ENCODE data around the gene DUSP11. TPM values are rescaled to one million over a fixed set of nuclear protein-coding genes. Genes with fewer than 3 reads are reported as not detected.
A peak's percentile ranks its signal among the peaks of the same experiment; 100 is the strongest.

Gene DUSP11
- total and polyA plus RNA-seq, 2 of the 13 experiments (the other 11 are each of a cell fraction or from before 2014, with no cell fraction given), result 30.5 to 36.2 TPM

DNA sequence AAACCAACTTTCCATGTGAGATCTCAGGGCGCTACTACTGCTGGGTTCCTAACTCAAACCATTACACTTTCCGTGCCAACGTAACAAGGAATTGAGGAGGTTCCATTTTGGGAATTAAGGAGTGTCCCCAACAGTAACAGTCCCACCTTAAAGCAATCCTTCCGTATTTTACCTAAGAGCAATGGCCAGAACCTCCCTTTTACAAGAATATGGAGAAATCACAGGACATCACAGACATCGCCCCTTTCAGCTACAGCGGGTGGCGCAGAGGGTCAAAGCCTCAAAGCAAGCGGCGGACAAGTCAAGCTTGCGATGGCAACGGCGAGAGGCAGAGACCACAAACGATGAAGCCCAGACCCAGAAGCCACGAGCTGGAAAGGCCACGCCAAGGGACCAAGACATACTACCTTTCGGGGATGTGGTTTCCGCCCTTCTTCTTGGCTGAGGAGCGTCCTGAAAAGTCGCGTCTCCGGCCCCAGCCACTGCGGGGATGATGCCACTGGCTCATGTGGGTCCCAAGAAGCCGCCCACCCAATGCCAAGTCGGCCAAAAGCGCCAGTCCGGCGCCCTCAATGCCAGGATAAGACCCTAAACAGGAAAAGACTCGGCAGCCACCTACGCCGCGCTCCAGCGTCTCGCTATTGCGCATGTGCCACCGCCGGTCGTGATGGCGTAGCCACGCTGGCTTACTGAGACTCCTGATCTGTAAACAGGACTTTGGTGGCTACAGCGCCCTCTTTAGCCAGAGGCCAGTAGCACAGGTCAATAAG is at the start of gene DUSP11 (continued):
- TF ChIP-seq, protein P1, sequence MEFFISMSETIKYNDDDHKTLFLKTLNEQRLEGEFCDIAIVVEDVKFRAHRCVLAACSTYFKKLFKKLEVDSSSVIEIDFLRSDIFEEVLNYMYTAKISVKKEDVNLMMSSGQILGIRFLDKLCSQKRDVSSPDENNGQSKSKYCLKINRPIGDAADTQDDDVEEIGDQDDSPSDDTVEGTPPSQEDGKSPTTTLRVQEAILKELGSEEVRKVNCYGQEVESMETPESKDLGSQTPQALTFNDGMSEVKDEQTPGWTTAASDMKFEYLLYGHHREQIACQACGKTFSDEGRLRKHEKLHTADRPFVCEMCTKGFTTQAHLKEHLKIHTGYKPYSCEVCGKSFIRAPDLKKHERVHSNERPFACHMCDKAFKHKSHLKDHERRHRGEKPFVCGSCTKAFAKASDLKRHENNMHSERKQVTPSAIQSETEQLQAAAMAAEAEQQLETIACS (CRISPR knock-in tag; IDR thresholded peaks at IDR 0.05), result no peak
- TF ChIP-seq ZNF333 (CRISPR knock-in tag; IDR thresholded peaks at IDR 0.05; ENCODE audit: borderline replicate concordance) (no peak), KLF6 (CRISPR knock-in tag; IDR thresholded peaks at IDR 0.05) (peak; percentile 79), HNF4A (CRISPR knock-in tag; IDR thresholded peaks at IDR 0.05) (peak; percentile 74), POLR2G (IDR thresholded peaks at IDR 0.05; ENCODE audit: low read depth, low read length) (peak; percentile 98), ZNF235 (CRISPR knock-in tag; IDR thresholded peaks at IDR 0.05; ENCODE audit: borderline replicate concordance) (no peak), JDP2 (CRISPR knock-in tag; IDR thresholded peaks at IDR 0.05; ENCODE audit: borderline replicate concordance) (no peak), HMG20B (CRISPR knock-in tag; conservative IDR thresholded peaks at IDR 0.05) (no peak), ZNF30 (CRISPR knock-in tag; IDR thresholded peaks at IDR 0.05) (0 out of 2 replicates have a peak, but pooled peaks have one; percentile 22), CEBPG (CRISPR knock-in tag; IDR thresholded peaks at IDR 0.05) (peak; percentile 61), SIN3B (IDR thresholded peaks at IDR 0.05; ENCODE audit: low read length) (0 out of 2 replicates have a peak, but pooled peaks have one; percentile 35), TBP (CRISPR knock-in tag; IDR thresholded peaks at IDR 0.05) (no peak), ZNF878 (CRISPR knock-in tag; IDR thresholded peaks at IDR 0.05) (no peak), ZNF775 (CRISPR knock-in tag; IDR thresholded peaks at IDR 0.05; ENCODE audit: borderline replicate concordance) (no peak), ZMYM4 (CRISPR knock-in tag; IDR thresholded peaks at IDR 0.05) (peak; percentile 98), HDAC2 (CRISPR knock-in tag; IDR thresholded peaks at IDR 0.05) (peak; percentile 77; the same call in 1 of the 2 replicates), SNAI1 (CRISPR knock-in tag; IDR thresholded peaks at IDR 0.05; ENCODE audit: borderline replicate concordance) (no peak), ZNF629 (CRISPR knock-in tag; conservative IDR thresholded peaks at IDR 0.05) (no peak), AHR (CRISPR knock-in tag; IDR thresholded peaks at IDR 0.05) (peak; percentile 60; the same call in 1 of the 2 replicates), EED (CRISPR knock-in tag; IDR thresholded peaks at IDR 0.05) (no peak)
- TF ChIP-seq, protein P2, sequence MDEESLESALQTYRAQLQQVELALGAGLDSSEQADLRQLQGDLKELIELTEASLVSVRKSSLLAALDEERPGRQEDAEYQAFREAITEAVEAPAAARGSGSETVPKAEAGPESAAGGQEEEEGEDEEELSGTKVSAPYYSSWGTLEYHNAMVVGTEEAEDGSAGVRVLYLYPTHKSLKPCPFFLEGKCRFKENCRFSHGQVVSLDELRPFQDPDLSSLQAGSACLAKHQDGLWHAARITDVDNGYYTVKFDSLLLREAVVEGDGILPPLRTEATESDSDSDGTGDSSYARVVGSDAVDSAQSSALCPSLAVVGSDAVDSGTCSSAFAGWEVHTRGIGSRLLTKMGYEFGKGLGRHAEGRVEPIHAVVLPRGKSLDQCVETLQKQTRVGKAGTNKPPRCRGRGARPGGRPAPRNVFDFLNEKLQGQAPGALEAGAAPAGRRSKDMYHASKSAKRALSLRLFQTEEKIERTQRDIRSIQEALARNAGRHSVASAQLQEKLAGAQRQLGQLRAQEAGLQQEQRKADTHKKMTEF (CRISPR knock-in tag; IDR thresholded peaks at IDR 0.05), result peak; percentile 63; the same call in 1 of the 2 replicates
- TF ChIP-seq, protein P3, sequence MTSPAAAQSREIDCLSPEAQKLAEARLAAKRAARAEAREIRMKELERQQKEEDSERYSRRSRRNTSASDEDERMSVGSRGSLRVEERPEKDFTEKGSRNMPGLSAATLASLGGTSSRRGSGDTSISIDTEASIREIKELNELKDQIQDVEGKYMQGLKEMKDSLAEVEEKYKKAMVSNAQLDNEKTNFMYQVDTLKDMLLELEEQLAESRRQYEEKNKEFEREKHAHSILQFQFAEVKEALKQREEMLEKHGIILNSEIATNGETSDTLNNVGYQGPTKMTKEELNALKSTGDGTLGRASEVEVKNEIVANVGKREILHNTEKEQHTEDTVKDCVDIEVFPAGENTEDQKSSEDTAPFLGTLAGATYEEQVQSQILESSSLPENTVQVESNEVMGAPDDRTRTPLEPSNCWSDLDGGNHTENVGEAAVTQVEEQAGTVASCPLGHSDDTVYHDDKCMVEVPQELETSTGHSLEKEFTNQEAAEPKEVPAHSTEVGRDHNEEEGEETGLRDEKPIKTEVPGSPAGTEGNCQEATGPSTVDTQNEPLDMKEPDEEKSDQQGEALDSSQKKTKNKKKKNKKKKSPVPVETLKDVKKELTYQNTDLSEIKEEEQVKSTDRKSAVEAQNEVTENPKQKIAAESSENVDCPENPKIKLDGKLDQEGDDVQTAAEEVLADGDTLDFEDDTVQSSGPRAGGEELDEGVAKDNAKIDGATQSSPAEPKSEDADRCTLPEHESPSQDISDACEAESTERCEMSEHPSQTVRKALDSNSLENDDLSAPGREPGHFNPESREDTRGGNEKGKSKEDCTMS (CRISPR knock-in tag; conservative IDR thresholded peaks at IDR 0.05), result 0 out of 2 replicates have a peak, but pooled peaks have one; percentile 29
- TF ChIP-seq, protein P4, sequence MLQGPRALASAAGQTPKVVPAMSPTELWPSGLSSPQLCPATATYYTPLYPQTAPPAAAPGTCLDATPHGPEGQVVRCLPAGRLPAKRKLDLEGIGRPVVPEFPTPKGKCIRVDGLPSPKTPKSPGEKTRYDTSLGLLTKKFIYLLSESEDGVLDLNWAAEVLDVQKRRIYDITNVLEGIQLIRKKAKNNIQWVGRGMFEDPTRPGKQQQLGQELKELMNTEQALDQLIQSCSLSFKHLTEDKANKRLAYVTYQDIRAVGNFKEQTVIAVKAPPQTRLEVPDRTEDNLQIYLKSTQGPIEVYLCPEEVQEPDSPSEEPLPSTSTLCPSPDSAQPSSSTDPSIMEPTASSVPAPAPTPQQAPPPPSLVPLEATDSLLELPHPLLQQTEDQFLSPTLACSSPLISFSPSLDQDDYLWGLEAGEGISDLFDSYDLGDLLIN (CRISPR knock-in tag; IDR thresholded peaks at IDR 0.05; ENCODE audit: borderline replicate concordance), result 0 out of 2 replicates have a peak, but pooled peaks have one; percentile 62
- TF ChIP-seq, protein P5, sequence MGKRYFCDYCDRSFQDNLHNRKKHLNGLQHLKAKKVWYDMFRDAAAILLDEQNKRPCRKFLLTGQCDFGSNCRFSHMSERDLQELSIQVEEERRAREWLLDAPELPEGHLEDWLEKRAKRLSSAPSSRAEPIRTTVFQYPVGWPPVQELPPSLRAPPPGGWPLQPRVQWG (CRISPR knock-in tag; IDR thresholded peaks at IDR 0.05; ENCODE audit: borderline replicate concordance, low read depth), result no peak
